Right forelimb (tissue), 1 donor: ENCODE measurements around the gene FZD7.
A peak's percentile ranks its signal among the peaks of the same experiment; 100 is the strongest.

Source experiments
- DNase-seq: peaks from one replicate; pipeline ENCODE4 v3.0.0-alpha.2; 2018

The FZD7 gene

GRCh38 chr2:202038471-202039277 is 5.0 kb downstream of the FZD7 start:
- DNase-seq, result no peak

GRCh38 chr2:202039278-202040078 is 5.8 kb downstream of the FZD7 start:
- no peak for DNase-seq

- DNase-seq, result no peak
Observed at GRCh38 chr2:202040079-202040844, 6.6 kb downstream of the FZD7 start.

GRCh38 chr2:202042444-202042843 is 8.8 kb downstream of the FZD7 start:
- no peak for DNase-seq

GRCh38 chr2:202043475-202043874 is 9.8 kb downstream of the FZD7 start:
- no peak for DNase-seq

- no peak for DNase-seq
Observed at GRCh38 chr2:202044777-202045176, 11.1 kb downstream of the FZD7 start.

- no peak for DNase-seq
Observed at GRCh38 chr2:202046572-202046971, 12.9 kb downstream of the FZD7 start.

GRCh38 chr2:202049092-202049728 is 15.6 kb downstream of the FZD7 start:
- no peak for DNase-seq

- DNase-seq, result no peak
Observed at GRCh38 chr2:202049840-202050239, 16.2 kb downstream of the FZD7 start.

GRCh38 chr2:202050652-202051051 is 17.0 kb downstream of the FZD7 start:
- no peak for DNase-seq

GRCh38 chr2:202051499-202052161 is 18.0 kb downstream of the FZD7 start:
- no peak for DNase-seq

- no peak for DNase-seq
Observed at GRCh38 chr2:202052235-202052634, 18.6 kb downstream of the FZD7 start.

- DNase-seq, result no peak
Observed at GRCh38 chr2:202054679-202055078, 21.0 kb downstream of the FZD7 start.

- no peak for DNase-seq
Observed at GRCh38 chr2:202056611-202057010, 23.0 kb downstream of the FZD7 start.

- DNase-seq, result no peak
Observed at GRCh38 chr2:202060218-202060617, 26.6 kb downstream of the FZD7 start.

- DNase-seq, result no peak
Observed at GRCh38 chr2:202061695-202062094, 28.0 kb downstream of the FZD7 start.

GRCh38 chr2:202064171-202064880 is 30.7 kb downstream of the FZD7 start:
- peak; percentile 70 for DNase-seq

- DNase-seq, result no peak
Observed at GRCh38 chr2:202064881-202065230, 31.2 kb downstream of the FZD7 start.

GRCh38 chr2:202065876-202066275 is 32.2 kb downstream of the FZD7 start:
- no peak for DNase-seq

GRCh38 chr2:202066875-202067274 is 33.2 kb downstream of the FZD7 start:
- no peak for DNase-seq

GRCh38 chr2:202067589-202067988 is 33.9 kb downstream of the FZD7 start:
- no peak for DNase-seq
